Kidney (tissue), 14 donors: Measurements from ENCODE around the gene LRRIQ4. TPM values are rescaled to one million over a fixed set of nuclear protein-coding genes. Genes with fewer than 3 reads are reported as not detected.
A peak's percentile ranks its signal among the peaks of the same experiment; 100 is the strongest.

Source experiments
- DNase-seq, 5 donors: peaks; one replicate each; pipeline ENCODE4 v3.0.0-alpha.2; 2013 to 2020
- FAIRE-seq: peaks from 2 replicates; lab custom pipeline; 2012; peaks lifted over from hg19 to GRCh38; lab: Jason Lieb, UNC
- H3K27ac ChIP-seq, 2 donors: one replicate each; pipeline ENCODE4 v1.7.0; 2013; ENCODE audit warnings: low read depth in 2 of 2, low read length in 2 of 2, inconsistent platforms in 1 of 2
- H3K27me3 ChIP-seq: one replicate; pipeline ENCODE4 v1.7.1; 2013; ENCODE audit warnings: low read length, inconsistent platforms; ENCODE audit not compliant: control insufficient read depth, insufficient read depth
- H3K36me3 ChIP-seq, 3 donors: one replicate each; pipeline versions ENCODE4 v1.7.0 to v1.7.1; 2013; ENCODE audit warnings: low read length in 3 of 3, control low read depth in 1 of 3, inconsistent platforms in 1 of 3; ENCODE audit not compliant: insufficient read depth in 3 of 3, control insufficient read depth in 2 of 3
- H3K4me1 ChIP-seq, 3 donors: one replicate each; pipeline versions ENCODE4 v1.7.0 to v1.7.1; 2013; ENCODE audit warnings: low read length in 3 of 3, inconsistent platforms in 1 of 3, low read depth in 1 of 3; ENCODE audit not compliant: control insufficient read depth in 2 of 3, insufficient read depth in 2 of 3
- H3K4me3 ChIP-seq, 3 donors: one replicate each; pipeline versions ENCODE4 v1.7.0 to v1.8.1; 2013; ENCODE audit warnings: low read length in 3 of 3, control low read depth in 1 of 3, inconsistent platforms in 1 of 3
- H3K9ac ChIP-seq, 3 donors: one replicate each; pipeline versions ENCODE4 v1.7.0 to v1.7.1; 2013; ENCODE audit warnings: low read length in 3 of 3, control low read depth in 1 of 3, inconsistent platforms in 1 of 3
- H3K9me3 ChIP-seq, 3 donors: one replicate each; pipeline versions ENCODE4 v1.7.0 to v1.7.1; 2013; ENCODE audit warnings: low read length in 3 of 3, control low read depth in 1 of 3, inconsistent platforms in 1 of 3; ENCODE audit not compliant: control insufficient read depth in 2 of 3, insufficient read depth in 1 of 3
- CTCF ChIP-seq: IDR thresholded peaks from 3 replicates; pipeline ENCODE4 v1.5.1; 2012; ENCODE audit warnings: mild to moderate bottlenecking, moderate library complexity, borderline replicate concordance; ENCODE audit not compliant: insufficient read depth; ENCODE audit errors: extremely low read depth
- intact Hi-C: fragments of 100-400 bp; cut with DNase I; formaldehyde crosslinking; loops from one replicate; pipeline ENCODE4 v1.11.1; 2022
- polyA plus RNA-seq: library from polyadenylated mRNA; stranded (reverse); fragments of 350-450 nt; fragmentation: Illumina TruSeq; extraction: RNeasy Lipid Tissue Mini Kit (QIAGEN cat#74804); gene quantifications from one replicate; pipeline ENCODE4 v1.2.3, GENCODE V29; 2014; ENCODE audit warnings: low read depth, low replicate concordance; ENCODE audit not compliant: insufficient read depth
- total RNA-seq: library from RNA; stranded (reverse); fragmentation: NEBNext Ultra II Directional; extraction: Animal tissue kit (Norgen Biotek cat#: 25700); gene quantifications from one replicate; pipeline ENCODE4 v1.2.1, GENCODE V29; 2021
- donor health status: control.
- donor health status: control.
- donor health status: control.
- donor health status: control.
- donor health status: control.
- donor health status: DM: yes; HTN: yes; CAD: no.
- donor health status: Normal renal cell carcinoma (clear cell type).

LRRIQ4 gene
- total and polyA plus RNA-seq, 2 donors from 2014 or later, result not detected

GRCh38 chr3:169804681-169805080 is 8.0 kb upstream of the LRRIQ4 start:
- TF ChIP-seq CTCF, result no peak
- intact Hi-C loops, result no loop called here
- peaks cover 0 to 3% (median 2%) of the 10 kb centered on the region in 3 donors for H3K36me3 ChIP-seq
- DNase-seq (no peak), FAIRE-seq (no peak)
- no peaks in the 10 kb centered on the region for H3K27me3 ChIP-seq
- H3K27ac ChIP-seq, result no peak overlapping the region
- no peak overlapping the region for H3K4me3 ChIP-seq
- H3K9ac ChIP-seq, result no peak overlapping the region
- no peaks in the 10 kb centered on the region for H3K4me1 ChIP-seq
- no peaks in the 10 kb centered on the region for H3K9me3 ChIP-seq

GRCh38 chr3:169809230-169809795 is 3.4 kb upstream of the LRRIQ4 start:
- Histone ChIP-seq H3K4me1 (peaks cover 0 to 12% (median 5%) of the 10 kb centered on the region in 3 donors), H3K27me3 (no peaks in the 10 kb centered on the region), H3K9me3 (no peaks in the 10 kb centered on the region), H3K9ac (no peak overlapping the region), H3K36me3 (no peaks in the 10 kb centered on the region), H3K4me3 (no peak overlapping the region), H3K27ac (no peak overlapping the region)
- FAIRE-seq, result no peak
- intact Hi-C loops, result no loop called here
- DNase-seq, result no peak
- no peak for TF ChIP-seq CTCF

- Histone ChIP-seq H3K9me3 (peaks cover 0 to 7% (median 0%) of the 10 kb centered on the region in 3 donors), H3K9ac (peak overlapping the region; percentile 48 to 75 (median 72)), H3K36me3 (no peaks in the 10 kb centered on the region), H3K4me3 (peak overlapping the region; percentile 70 to 76 (median 74)), H3K27ac (peak overlapping the region; percentile 27 to 56), H3K27me3 (no peaks in the 10 kb centered on the region), H3K4me1 (peaks cover 0 to 12% (median 5%) of the 10 kb centered on the region in 3 donors)
- no peak for TF ChIP-seq CTCF
- intact Hi-C loops, result no loop called here
- no peak for FAIRE-seq
- DNase-seq, result peak in 4 of 5 donors; percentile 67 to 78 (median 70)
Measured at GRCh38 chr3:169811631-169812331, 889 bp upstream of the LRRIQ4 start.
